ENCODE measurements around the gene BSN.

BSN gene

DNA sequence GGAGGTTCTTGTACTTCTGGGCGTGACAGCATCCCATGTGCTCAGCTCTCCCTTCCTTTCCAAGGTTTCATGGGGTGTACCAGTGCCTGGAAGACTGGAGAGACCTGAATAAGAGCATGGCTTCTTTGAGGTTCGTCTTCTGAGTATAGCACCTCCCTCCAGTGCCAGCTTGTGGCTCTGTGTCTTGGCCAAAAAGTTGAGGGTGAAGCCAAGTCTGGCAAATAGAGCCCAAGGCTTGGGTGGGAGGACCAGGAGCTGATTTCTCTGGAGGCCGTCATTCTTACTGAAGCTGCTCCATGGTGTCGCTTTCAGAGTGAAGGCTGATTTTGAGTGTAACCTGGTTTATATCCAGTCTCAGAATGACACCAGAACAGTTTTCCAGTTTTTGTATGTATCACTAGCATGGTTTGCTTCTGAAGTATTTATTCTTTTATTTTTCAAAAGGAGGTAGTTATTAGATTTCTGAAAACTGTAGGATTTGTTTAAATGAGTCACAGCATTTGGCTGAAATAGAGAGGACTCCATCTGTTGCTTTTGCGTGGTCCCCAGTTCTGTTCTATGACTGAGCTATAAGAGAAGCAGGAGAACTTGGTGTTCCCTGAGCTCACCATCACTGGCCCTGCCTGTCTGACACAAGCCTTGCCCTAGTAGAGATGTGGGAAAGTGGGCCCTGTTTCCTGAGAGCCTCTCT lies 47.2 kb downstream of the BSN start:
- no peak for DNase-seq (ENCODE audit: low read depth)

DNA sequence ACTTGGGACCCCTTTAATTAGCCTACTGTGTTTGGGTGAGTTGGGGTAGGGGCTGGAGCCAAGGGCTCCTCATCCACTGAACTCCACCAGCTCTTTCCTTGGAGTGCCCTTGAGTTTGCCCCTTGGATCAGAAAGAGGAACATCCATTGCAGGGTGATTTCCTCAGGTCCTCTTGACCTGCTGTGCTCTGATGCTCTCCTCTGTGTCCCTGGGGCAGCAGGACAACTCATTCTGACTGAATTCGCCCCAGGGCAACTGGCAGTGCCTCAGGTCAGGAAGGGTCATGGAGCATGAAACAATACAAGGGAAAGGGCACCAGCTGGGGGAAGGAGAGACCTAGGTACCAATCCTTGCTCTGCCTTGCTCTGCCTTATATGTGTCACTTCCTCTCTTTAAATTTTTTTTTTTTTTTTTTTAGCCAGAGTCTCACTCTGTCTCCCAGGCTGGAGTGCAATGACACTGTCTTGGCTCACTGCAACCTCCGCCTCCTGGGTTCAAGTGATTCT lies 47.8 kb downstream of the BSN start:
- DNase-seq (ENCODE audit: low read depth) = no peak

- peak; percentile 27 for DNase-seq (ENCODE audit: low read depth)
These were observed 48.7 kb downstream of the BSN start for GRCh38 chr3:49602877-49603411.

DNA sequence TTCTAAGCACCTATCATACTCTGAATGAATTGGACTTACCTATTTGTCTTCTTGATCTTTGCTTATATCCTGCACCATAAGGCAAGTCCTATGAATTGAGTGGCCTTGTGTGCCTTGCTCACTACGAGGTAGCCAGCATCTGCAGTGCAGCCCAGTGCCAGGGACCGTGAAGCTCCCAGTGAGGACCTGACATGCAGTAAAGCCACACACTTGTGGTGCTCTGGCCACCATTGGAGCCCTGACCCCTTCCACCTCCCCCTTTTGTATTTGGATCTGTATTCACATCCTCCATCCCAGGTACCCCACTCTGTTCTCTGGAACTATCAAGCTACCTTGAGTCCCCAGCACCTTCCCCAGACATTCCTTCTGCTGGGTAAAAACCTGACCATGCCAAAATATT lies 52.1 kb downstream of the BSN start:
- DNase-seq (ENCODE audit: low read depth) = no peak

DNA sequence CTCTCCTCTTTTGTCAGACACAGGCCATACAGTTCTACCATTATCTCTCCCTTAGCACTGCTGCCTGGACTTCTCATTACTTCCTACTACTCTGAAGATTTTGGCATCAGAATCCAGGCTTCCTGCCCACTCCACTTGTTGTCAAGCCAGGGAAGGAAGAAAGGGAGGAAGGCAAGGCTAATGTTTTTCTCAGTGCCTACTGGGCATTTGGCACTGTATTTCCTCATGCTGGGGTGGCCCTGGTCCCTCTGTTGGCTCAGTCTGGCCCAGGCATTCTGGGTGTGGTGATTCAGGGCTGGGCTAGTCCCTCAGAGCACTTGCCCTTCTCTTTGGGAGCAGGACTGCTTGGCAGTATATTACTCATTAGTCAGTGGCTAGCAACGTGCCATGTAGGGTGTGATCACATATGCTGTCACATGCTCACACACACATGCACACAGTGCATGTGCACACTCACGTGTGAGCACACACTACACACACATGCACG lies 52.9 kb downstream of the BSN start:
- no peak for DNase-seq (ENCODE audit: low read depth)

DNA sequence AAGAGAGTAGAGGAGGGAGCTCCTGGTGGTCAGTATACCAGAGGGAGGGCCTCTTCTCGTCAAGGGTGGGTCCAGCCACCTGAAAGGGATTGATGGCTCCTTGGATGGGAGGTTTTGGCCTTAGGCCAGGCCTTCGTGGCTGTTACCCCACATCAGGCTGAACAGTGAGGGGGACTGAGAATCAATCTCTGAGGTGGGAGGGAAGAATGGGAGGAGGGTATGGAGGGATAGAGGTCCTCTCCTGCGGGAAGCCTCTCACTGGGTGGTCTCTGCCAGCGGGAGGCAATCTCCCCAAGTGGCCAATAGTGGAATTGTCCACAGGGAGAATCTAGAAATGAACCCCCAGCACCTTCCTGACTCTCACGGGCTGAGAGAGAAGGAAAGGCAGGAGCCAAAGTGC lies 53.5 kb downstream of the BSN start:
- DNase-seq (ENCODE audit: low read depth) = no peak

- no peak for DNase-seq (ENCODE audit: low read depth)
These were observed 55.0 kb downstream of the BSN start for GRCh38 chr3:49609314-49609713.

DNA sequence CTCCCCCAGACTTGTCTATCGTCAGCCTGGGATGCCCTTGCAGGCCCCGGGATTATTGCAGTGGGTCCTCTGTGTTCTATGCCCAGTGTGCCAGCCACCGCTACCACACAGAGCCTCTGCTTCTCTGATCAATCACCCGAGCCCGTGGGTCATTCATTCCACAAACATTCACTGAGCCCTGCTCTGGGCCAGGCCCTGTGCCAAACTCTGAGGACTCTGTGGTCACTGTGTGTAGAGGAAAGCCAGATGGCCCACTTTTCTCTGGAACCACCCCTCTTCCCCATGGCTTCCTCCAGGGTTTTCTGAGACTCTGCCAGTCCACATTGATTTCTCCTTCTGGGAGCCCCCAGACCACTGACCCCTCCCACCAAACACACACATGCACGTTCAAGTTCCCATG lies 55.5 kb downstream of the BSN start:
- no peak for DNase-seq (ENCODE audit: low read depth)

DNA sequence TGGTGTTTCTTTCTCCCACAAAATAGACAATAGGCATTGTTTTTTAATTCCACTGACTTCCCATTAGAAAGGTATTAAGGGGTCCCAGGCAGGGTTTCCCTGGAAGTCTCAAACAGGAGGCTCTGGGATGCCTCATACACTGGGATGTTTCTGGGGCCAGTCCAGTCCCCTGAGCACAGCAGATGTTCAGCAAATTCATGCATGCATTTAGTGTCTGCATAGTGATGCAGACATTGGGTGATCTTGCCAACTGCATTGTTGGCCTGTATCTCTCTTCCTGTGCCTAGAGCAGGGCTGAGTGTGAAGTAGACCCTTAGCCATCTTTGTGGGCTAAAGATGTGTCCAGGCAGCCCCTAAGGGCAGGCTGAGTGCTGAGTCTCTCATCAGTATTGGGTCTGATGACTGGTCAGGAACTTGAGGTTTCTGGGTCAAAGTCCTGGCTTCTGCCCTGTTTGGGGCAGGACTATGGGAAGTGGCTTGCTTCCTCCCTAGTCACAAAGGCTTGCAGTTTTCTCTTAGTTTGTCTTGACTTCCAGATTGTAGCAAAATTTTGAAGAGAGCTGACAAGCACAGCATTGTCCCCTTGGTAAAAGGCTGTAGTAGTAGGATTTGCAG lies 56.5 kb downstream of the BSN start:
- no peak for DNase-seq (ENCODE audit: low read depth)

DNA sequence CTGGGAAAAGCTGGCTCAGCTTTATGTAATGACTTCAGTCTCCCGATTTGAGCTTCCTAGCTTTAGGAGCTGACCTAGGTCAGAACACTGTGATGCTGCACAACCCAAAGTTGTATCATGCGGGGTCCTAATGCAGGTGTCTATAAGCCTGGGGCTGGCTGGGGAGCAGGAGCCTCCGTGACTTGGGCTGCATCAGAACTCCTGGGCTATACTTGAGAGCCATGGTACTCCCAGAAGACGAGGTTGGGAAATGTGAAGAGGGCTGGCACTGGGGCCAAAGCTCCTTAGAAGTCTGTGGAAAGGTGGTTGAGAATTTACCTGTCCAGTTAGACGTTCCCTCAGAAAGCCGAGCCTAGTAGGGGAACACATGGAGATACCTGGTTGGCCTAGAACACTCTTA lies 57.0 kb downstream of the BSN start:
- DNase-seq (ENCODE audit: low read depth) = no peak

GRCh38 chr3:49611719-49612118 lies 57.4 kb downstream of the BSN start:
- DNase-seq (ENCODE audit: low read depth) = no peak

DNA sequence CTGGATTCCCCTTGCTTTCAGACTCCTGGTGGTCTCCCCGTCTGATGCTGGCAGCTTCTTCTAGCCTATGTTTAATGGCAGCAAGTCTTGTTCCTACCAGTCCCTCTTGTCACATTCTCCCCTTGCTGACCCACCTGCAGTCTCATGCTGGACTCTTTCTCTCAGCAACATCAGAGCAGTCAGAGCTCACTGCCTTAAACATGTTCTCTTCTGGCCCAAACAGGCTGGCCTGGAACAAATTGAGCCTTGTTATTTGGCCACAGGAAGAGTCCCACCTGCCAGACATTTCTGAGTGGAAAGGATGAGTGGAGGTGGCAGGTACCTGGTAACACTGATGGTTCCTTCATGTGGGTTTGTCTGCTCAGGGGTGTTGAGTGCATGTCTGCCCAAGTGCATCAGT lies 60.7 kb downstream of the BSN start:
- no peak for DNase-seq (ENCODE audit: low read depth)

DNA sequence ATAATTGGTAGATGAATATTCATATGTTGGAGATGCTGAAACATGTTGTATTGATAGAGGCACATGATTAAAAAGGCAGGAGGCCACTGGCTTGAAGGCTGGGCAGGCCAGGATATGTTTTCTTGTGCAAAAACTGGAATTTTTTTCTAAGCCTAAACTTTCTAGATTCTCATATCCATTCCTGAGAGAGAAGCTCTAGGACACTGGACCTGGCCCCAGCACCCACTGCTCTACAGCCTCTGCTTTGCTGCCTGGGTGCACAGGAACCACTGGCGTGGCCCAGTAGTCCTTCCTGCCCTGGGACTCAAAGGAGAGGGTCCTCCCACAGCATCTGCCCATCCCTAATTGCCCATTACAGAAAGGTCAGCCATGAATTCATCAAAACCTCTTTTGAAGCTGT lies 61.8 kb downstream of the BSN start:
- no peak for DNase-seq (ENCODE audit: low read depth)

GRCh38 chr3:49616491-49616941 lies 62.2 kb downstream of the BSN start:
- DNase-seq (ENCODE audit: low read depth) = no peak

DNA sequence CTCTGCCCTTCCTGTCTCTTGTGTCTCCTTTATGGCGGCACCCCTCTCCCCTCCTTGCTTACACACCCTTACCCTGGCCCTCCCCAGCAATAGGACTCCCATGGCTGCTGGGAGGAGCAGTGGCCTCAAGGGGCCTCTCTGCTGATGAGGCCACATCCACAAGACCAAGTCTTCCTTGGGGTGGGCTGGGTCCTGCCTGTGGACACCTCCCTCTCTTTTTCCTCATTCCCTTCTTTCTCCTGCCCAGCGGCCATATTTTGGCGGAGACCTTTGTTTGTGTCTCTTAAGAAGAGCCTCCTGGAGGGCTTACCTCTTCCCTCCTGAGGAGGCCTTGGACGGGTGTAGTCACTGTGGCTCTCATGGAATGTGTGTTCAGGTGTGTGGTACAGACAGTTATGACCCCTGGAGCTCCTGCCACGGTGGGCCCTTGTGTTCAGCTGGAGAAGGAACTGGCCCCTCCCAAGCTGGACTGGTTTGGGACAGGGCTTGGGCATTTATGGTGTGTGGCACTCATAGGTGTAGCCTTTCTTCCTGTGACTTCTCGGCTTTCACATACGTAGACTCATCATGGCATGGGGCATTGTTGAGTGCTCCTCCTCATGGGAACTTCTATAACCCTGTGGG lies 63.2 kb downstream of the BSN start:
- no peak for DNase-seq (ENCODE audit: low read depth)

DNA sequence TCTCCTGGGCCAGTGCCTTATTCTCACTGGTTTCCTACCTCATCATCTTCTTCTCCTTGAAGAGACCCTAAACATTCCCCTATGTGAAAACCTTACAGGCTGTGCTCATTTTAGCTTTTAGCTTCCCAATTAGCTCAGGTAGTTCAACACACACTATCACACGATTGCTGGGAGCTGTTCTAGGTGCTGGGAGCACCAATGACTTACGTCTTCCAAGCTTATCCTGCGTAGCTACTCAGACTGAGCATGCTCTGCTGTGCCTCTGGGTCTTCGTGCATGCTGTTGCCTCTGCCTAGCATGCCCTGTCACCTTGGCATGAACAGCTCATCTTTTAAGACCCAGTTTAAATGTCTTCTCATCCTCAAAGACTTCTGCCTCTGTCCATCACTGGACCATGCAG lies 64.1 kb downstream of the BSN start:
- no peak for DNase-seq (ENCODE audit: low read depth)

GRCh38 chr3:49619649-49620048 lies 65.4 kb downstream of the BSN start:
- DNase-seq (ENCODE audit: low read depth) = no peak

- no peak for DNase-seq (ENCODE audit: low read depth)
These were observed 66.5 kb downstream of the BSN start for GRCh38 chr3:49620728-49621127.

DNA sequence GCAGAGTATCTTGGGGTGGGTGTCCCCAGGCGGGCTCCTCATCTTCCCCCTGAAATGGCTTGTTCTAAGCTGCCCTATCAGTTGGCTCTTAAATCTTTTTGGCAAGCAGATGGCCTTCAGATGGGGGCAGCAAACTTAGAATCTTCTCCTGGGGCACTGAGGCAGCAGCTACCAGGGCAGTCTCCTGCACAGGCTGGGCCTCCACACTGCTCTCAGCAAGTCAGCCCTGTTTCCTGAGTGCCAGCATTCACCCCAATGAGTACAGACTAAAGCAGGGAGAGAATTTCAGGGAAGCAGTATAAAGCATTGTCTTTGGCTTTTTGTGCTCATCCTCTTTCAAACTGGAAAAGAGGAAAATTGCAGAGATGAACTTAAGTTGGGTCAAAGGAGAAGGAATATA lies 68.8 kb downstream of the BSN start:
- no peak for DNase-seq (ENCODE audit: low read depth)

- no peak for DNase-seq (ENCODE audit: low read depth)
These were observed 70.8 kb downstream of the BSN start for GRCh38 chr3:49625071-49625470.

GRCh38 chr3:49626101-49626581 lies 71.9 kb downstream of the BSN start:
- DNase-seq (ENCODE audit: low read depth) = no peak

GRCh38 chr3:49626796-49627195 lies 72.5 kb downstream of the BSN start:
- DNase-seq (ENCODE audit: low read depth) = no peak

DNA sequence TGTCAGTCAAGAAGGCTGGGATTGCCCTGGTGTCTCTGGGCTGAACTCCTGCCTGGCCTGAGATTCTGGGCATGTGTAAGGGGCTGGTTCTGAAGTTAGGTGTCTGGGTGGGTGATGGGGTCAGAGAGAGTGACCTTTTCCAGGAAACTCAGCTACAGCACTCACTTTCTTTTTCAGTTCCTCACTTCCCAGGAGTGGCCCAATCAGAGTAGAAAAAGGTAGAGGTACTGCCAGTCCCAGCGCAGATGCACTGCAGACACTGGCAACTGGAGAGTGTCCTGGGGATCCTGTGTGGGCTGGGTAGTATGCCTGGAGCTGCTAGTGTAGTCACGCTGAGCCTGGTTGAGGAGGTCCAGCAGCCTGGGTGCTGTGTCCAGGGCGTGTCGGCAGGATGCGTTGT lies 73.4 kb downstream of the BSN start:
- DNase-seq (ENCODE audit: low read depth) = no peak
